ENCODE results near the gene TDRD7. TPM values are rescaled to one million over a fixed set of nuclear protein-coding genes. Genes with fewer than 3 reads are reported as not detected.
"Not testable (repeated sequence)": the region's sequence is repeated elsewhere in the genome, so short reads cannot be mapped to it uniquely, and the experiment has no call there.

The TDRD7 gene
- total RNA-seq, 2 donors from 2014 or later: 9.3 to 18.0 TPM

- intact Hi-C loops (cut with DNase I): no loop called here
- H3K9me3 ChIP-seq: no peaks in the 10 kb centered on the region
- H3K4me3 ChIP-seq: no peak overlapping the region
- H3K4me1 ChIP-seq (replicated peaks): no peaks in the 10 kb centered on the region
- H3K27me3 ChIP-seq (replicated peaks; ENCODE audit: insufficient read depth): no peaks in the 10 kb centered on the region
- H3K36me3 ChIP-seq: no peaks in the 10 kb centered on the region
- no peak for TF ChIP-seq CTCF (IDR thresholded peaks at IDR 0.05)
- TF ChIP-seq POLR2A (IDR thresholded peaks at IDR 0.05): no peak
- no peak for TF ChIP-seq POLR2AphosphoS5 (IDR thresholded peaks at IDR 0.05)
- H3K27ac ChIP-seq: no peak overlapping the region
- no peak for DNase-seq (ENCODE audit: low spot score)
- 100% methylated on average over 1 of the region's 1 CpG for WGBS
Measured at GRCh38 chr9:97480749-97481148, 68.9 kb downstream of the TDRD7 start.

- H3K27ac ChIP-seq: no peak overlapping the region
- DNase-seq (ENCODE audit: low spot score): no peak
- H3K9me3 ChIP-seq: no peaks in the 10 kb centered on the region
- no peak for TF ChIP-seq POLR2A (IDR thresholded peaks at IDR 0.05)
- no peak for TF ChIP-seq POLR2AphosphoS5 (IDR thresholded peaks at IDR 0.05)
- TF ChIP-seq CTCF (IDR thresholded peaks at IDR 0.05): no peak
- no peaks in the 10 kb centered on the region for H3K36me3 ChIP-seq
- no peaks in the 10 kb centered on the region for H3K27me3 ChIP-seq (replicated peaks; ENCODE audit: insufficient read depth)
- H3K4me1 ChIP-seq (replicated peaks): no peaks in the 10 kb centered on the region
- intact Hi-C loops (cut with DNase I): no loop called here
- no peak overlapping the region for H3K4me3 ChIP-seq
- 86% methylated on average over 1 of the region's 1 CpG for WGBS
Measured at GRCh38 chr9:97484134-97484533, 72.2 kb downstream of the TDRD7 start.

- Histone ChIP-seq H3K36me3 (no peaks in the 10 kb centered on the region), H3K27ac (no peak overlapping the region), H3K4me1 (replicated peaks) (no peaks in the 10 kb centered on the region), H3K27me3 (replicated peaks; ENCODE audit: insufficient read depth) (no peaks in the 10 kb centered on the region), H3K4me3 (no peak overlapping the region), H3K9me3 (no peaks in the 10 kb centered on the region)
- 86% methylated on average over 2 of the region's 2 CpGs for WGBS
- no peak for DNase-seq (ENCODE audit: low spot score)
- intact Hi-C loops (cut with DNase I): no loop called here
- TF ChIP-seq CTCF (IDR thresholded peaks at IDR 0.05): no peak
- no peak for TF ChIP-seq POLR2A (IDR thresholded peaks at IDR 0.05)
- TF ChIP-seq POLR2AphosphoS5 (IDR thresholded peaks at IDR 0.05): no peak
Measured at GRCh38 chr9:97487107-97487506, 75.2 kb downstream of the TDRD7 start.

GRCh38 chr9:97487861-97488260 lies 76.0 kb downstream of the TDRD7 start:
- no peak overlapping the region for H3K4me3 ChIP-seq
- no peaks in the 10 kb centered on the region for H3K36me3 ChIP-seq
- no peaks in the 10 kb centered on the region for H3K9me3 ChIP-seq
- no peak overlapping the region for H3K27ac ChIP-seq
- H3K27me3 ChIP-seq (replicated peaks; ENCODE audit: insufficient read depth): no peaks in the 10 kb centered on the region
- WGBS: 90% methylated on average over 1 of the region's 1 CpG
- intact Hi-C loops (cut with DNase I): no loop called here
- TF ChIP-seq POLR2AphosphoS5 (IDR thresholded peaks at IDR 0.05) (no peak), CTCF (IDR thresholded peaks at IDR 0.05) (no peak), POLR2A (IDR thresholded peaks at IDR 0.05) (no peak)
- DNase-seq (ENCODE audit: low spot score): no peak
- H3K4me1 ChIP-seq (replicated peaks): no peaks in the 10 kb centered on the region

- Histone ChIP-seq H3K4me1 (replicated peaks) (no peaks in the 10 kb centered on the region), H3K9me3 (no peaks in the 10 kb centered on the region), H3K36me3 (no peaks in the 10 kb centered on the region), H3K4me3 (no peak overlapping the region), H3K27ac (no peak overlapping the region), H3K27me3 (replicated peaks; ENCODE audit: insufficient read depth) (no peaks in the 10 kb centered on the region)
- no peak for TF ChIP-seq POLR2AphosphoS5 (IDR thresholded peaks at IDR 0.05)
- TF ChIP-seq POLR2A (IDR thresholded peaks at IDR 0.05): no peak
- no peak for TF ChIP-seq CTCF (IDR thresholded peaks at IDR 0.05)
- intact Hi-C loops (cut with DNase I): no loop called here
- no peak for DNase-seq (ENCODE audit: low spot score)
- 90% methylated on average over 1 of the region's 1 CpG for WGBS
Measured at GRCh38 chr9:97491216-97491999, 79.5 kb downstream of the TDRD7 start.

- H3K36me3 ChIP-seq; H3K27me3 ChIP-seq (replicated peaks; ENCODE audit: insufficient read depth); H3K4me1 ChIP-seq (replicated peaks); DNase-seq (ENCODE audit: low spot score); H3K27ac ChIP-seq; intact Hi-C loops (cut with DNase I); H3K9me3 ChIP-seq; H3K4me3 ChIP-seq: not testable (repeated sequence)
- WGBS: 95% methylated on average over 25 of the region's 36 CpGs
Measured at GRCh38 chr9:97497558-97498375, 85.9 kb downstream of the TDRD7 start.

- 88% methylated on average over 5 of the region's 5 CpGs for WGBS
- H3K27ac ChIP-seq; DNase-seq (ENCODE audit: low spot score); H3K4me1 ChIP-seq (replicated peaks); H3K27me3 ChIP-seq (replicated peaks; ENCODE audit: insufficient read depth); H3K36me3 ChIP-seq; H3K9me3 ChIP-seq; H3K4me3 ChIP-seq; intact Hi-C loops (cut with DNase I): not testable (repeated sequence)
Measured at GRCh38 chr9:97498846-97499245, 87.0 kb downstream of the TDRD7 start.

All from prostate gland (tissue), 2 donors.